Chondrocyte (in vitro differentiated cells): ENCODE data around the gene TRIM2. TPM values are rescaled to one million over a fixed set of nuclear protein-coding genes. Genes with fewer than 3 reads are reported as not detected.
A peak's percentile ranks its signal among the peaks of the same experiment; 100 is the strongest.

Source experiments
- DNase-seq: peaks from one replicate; pipeline ENCODE4 v3.0.0; 2021; ENCODE audit warnings: mixed read lengths, low spot score
- H3K27ac Mint-ChIP-seq: one replicate; pipeline ENCODE4 v1.8.0; 2021; ENCODE audit warnings: mild to moderate bottlenecking, moderate library complexity, mixed read lengths; ENCODE audit not compliant: unreplicated experiment
- H3K27me3 Mint-ChIP-seq: 2 replicates; pipeline ENCODE4 v1.8.0; 2021; ENCODE audit warnings: low read depth, mixed read lengths
- H3K36me3 Mint-ChIP-seq: 2 replicates; pipeline ENCODE4 v1.8.0; 2021; ENCODE audit warnings: low read depth, mixed read lengths
- H3K4me1 Mint-ChIP-seq: 2 replicates; pipeline ENCODE4 v1.8.0; 2021; ENCODE audit warnings: low read depth, mild to moderate bottlenecking, mixed read lengths
- H3K4me3 Mint-ChIP-seq: one replicate; pipeline ENCODE4 v1.8.0; 2021; ENCODE audit warnings: mild to moderate bottlenecking, moderate library complexity, mixed read lengths; ENCODE audit not compliant: unreplicated experiment
- H3K9me3 Mint-ChIP-seq: 2 replicates; pipeline ENCODE4 v1.8.0; 2021; ENCODE audit warnings: low read depth, mixed read lengths
- CTCF ChIP-seq: fragments of 200-600 bp; sonication (generic); IDR thresholded peaks from 2 replicates; pipeline ENCODE4 v1.5.0; 2021; ENCODE audit warnings: antibody characterized with exemption, mild to moderate bottlenecking, moderate library complexity
- total RNA-seq: library from RNA; stranded (reverse); gene quantifications from 3 replicates; pipeline ENCODE4 v1.2.1, GENCODE V29; 2021

Gene TRIM2
- total RNA-seq, 1 donor from 2014 or later = 18.2 TPM

GRCh38 chr4:153374442-153374841 lies 170.2 kb downstream of the TRIM2 start:
- DNase-seq = no peak
- Mint-ChIP-seq H3K27me3 (no peaks in the 10 kb centered on the region), H3K36me3 (peaks cover 5% of the 10 kb centered on the region), H3K4me1 (peaks cover 13% of the 10 kb centered on the region), H3K9me3 (peaks cover 15% of the 10 kb centered on the region), H3K27ac (no peak overlapping the region), H3K4me3 (no peak overlapping the region)
- no peak for TF ChIP-seq CTCF

GRCh38 chr4:153375303-153375702 lies 171.1 kb downstream of the TRIM2 start:
- Mint-ChIP-seq H3K9me3 (peaks cover 15% of the 10 kb centered on the region), H3K4me3 (no peak overlapping the region), H3K27ac (no peak overlapping the region), H3K4me1 (peaks cover 13% of the 10 kb centered on the region), H3K36me3 (peaks cover 5% of the 10 kb centered on the region), H3K27me3 (no peaks in the 10 kb centered on the region)
- no peak for DNase-seq
- no peak for TF ChIP-seq CTCF

GRCh38 chr4:153383131-153383530 lies 178.9 kb downstream of the TRIM2 start:
- H3K9me3 Mint-ChIP-seq = no peaks in the 10 kb centered on the region
- no peaks in the 10 kb centered on the region for H3K27me3 Mint-ChIP-seq
- no peak for TF ChIP-seq CTCF
- H3K4me1 Mint-ChIP-seq = peaks cover 18% of the 10 kb centered on the region
- peak overlapping the region; percentile 67 for H3K27ac Mint-ChIP-seq
- H3K4me3 Mint-ChIP-seq = no peak overlapping the region
- H3K36me3 Mint-ChIP-seq = no peaks in the 10 kb centered on the region
- no peak for DNase-seq

- DNase-seq = no peak
- Mint-ChIP-seq H3K9me3 (no peaks in the 10 kb centered on the region), H3K4me3 (no peak overlapping the region), H3K4me1 (peaks cover 18% of the 10 kb centered on the region), H3K27me3 (no peaks in the 10 kb centered on the region), H3K27ac (no peak overlapping the region), H3K36me3 (no peaks in the 10 kb centered on the region)
- no peak for TF ChIP-seq CTCF
Measured at GRCh38 chr4:153384160-153384559, 179.9 kb downstream of the TRIM2 start.

DNA sequence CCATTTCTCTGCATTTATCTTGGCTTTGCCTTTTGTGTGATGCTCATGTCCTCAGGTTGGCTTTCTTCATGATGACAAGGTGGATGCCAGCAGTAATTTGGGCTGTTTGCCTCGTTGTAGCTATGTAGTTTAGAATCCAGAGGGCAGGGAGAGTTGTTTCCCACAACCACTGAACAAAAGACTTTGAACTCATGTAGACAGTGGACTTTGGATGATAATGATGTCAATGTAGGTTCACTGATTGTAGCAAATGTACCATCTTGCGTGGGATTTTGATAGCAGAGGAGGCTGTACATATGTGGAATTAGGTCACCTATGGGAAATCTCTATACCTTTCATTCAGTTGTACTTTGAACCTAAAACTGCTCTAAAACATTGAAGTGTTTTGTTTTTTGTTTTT lies 181.5 kb downstream of the TRIM2 start:
- no peak overlapping the region for H3K27ac Mint-ChIP-seq
- DNase-seq = no peak
- H3K36me3 Mint-ChIP-seq = no peaks in the 10 kb centered on the region
- H3K9me3 Mint-ChIP-seq = no peaks in the 10 kb centered on the region
- H3K27me3 Mint-ChIP-seq = no peaks in the 10 kb centered on the region
- no peak overlapping the region for H3K4me3 Mint-ChIP-seq
- peaks cover 18% of the 10 kb centered on the region for H3K4me1 Mint-ChIP-seq
- TF ChIP-seq CTCF = no peak
